PC-3 (cell line): ENCODE data around the gene PAFAH1B2.

Experiments
- CTCF ChIP-seq: fragments of 300-600 bp; sonication (generic); conservative IDR thresholded peaks from 2 replicates; pipeline ENCODE4 v1.5.1; 2017; ENCODE audit warnings: antibody characterized with exemption, low read depth, mild to moderate bottlenecking, low read length
- EZH2 ChIP-seq: fragments of 300-600 bp; sonication (generic); IDR thresholded peaks from one replicate; pipeline ENCODE4 v1.6.1; 2017; ENCODE audit warnings: antibody characterized with exemption, mild to moderate bottlenecking, low read length; ENCODE audit not compliant: unreplicated experiment

GRCh38 chr11:117154468-117154867, 10.4 kb downstream of the PAFAH1B2 start:
- TF ChIP-seq CTCF, result no peak
- no peak for TF ChIP-seq EZH2
